ENCODE data around the gene PSTK.

Gene PSTK

DNA sequence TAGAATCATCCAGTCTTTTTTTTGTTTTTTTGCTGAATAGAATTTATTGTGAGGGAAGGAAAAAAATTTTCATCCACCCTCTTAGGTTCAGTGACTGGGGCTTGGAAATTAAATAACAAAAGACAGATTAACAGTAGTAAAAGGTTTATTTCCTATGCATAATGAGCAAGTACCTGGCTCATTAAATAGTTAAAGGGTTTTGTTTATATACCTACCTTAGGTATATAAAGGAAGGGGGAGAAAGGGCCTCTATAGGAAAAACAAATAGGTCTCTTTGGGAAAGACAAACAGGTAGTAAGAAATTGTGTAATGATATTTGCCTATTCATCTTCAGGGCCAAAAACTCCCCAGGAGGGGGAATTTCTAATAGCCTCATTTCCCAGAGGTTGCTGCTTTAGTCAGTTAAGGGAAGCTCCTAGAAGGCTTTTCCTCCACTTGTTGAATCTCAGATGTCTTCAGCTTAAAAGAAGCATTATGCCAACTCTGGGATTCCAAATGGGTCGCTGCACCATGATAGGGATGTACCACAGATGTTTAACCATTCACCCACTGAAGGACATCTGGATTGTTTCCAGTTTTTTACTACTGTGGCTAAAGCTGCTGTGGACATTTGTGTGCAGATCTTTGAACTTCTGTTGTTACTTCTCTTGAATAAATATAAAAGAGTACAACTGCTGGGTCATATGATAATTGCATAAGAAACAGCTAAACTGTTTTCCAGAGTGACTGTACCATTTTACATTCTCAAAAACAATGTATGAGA, 39.9 kb downstream of the PSTK start:
- Histone ChIP-seq H3K27me3 (ENCODE audit: insufficient read depth, insufficient read length) (no peaks in the 10 kb centered on the region), H3K4me1 (ENCODE audit: insufficient read depth, insufficient read length) (no peaks in the 10 kb centered on the region), H3K36me3 (ENCODE audit: insufficient read depth, insufficient read length, low read length) (no peaks in the 10 kb centered on the region), H3K9me3 (ENCODE audit: insufficient read depth, low read length) (peaks cover 3% of the 10 kb centered on the region; the same call in 1 of the 2 replicates), H3K4me3 (ENCODE audit: insufficient read length, low read depth) (no peak overlapping the region), H3K9ac (ENCODE audit: insufficient read length, low read depth) (no peak overlapping the region)
- TF ChIP-seq ZNF274 (IDR thresholded peaks at IDR 0.05; ENCODE audit: low read depth, low read length) (no peak), YY1 (IDR thresholded peaks at IDR 0.05; ENCODE audit: insufficient read depth, insufficient read length) (no peak), SUZ12 (IDR thresholded peaks at IDR 0.05; ENCODE audit: extremely low read depth, insufficient read depth, insufficient read length) (no peak)
- DNase-seq (ENCODE audit: low read depth, low spot score): no peak

DNA sequence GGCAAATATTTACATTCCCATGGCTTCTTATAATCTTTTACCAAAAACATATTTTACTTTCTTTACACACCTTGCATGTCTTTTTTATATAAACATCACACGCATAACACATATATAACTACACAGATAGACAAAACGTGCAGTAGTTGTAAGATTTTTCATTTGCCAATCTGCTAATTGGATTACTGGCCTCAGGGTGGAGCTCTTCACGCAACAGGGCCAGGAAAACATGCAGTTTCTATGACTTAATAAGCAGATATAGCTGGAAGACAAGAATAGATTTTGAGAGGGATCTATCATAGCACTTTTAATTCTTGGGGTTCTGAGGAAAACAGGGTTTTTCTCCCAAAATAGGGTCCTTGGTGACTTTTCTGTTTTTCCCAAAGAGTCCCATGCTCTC, 41.3 kb downstream of the PSTK start:
- Histone ChIP-seq H3K36me3 (ENCODE audit: insufficient read depth, insufficient read length, low read length) (no peaks in the 10 kb centered on the region), H3K4me3 (ENCODE audit: insufficient read length, low read depth) (no peak overlapping the region), H3K9ac (ENCODE audit: insufficient read length, low read depth) (no peak overlapping the region), H3K27me3 (ENCODE audit: insufficient read depth, insufficient read length) (no peaks in the 10 kb centered on the region), H3K4me1 (ENCODE audit: insufficient read depth, insufficient read length) (no peaks in the 10 kb centered on the region), H3K9me3 (ENCODE audit: insufficient read depth, low read length) (peaks cover 3% of the 10 kb centered on the region; the same call in 1 of the 2 replicates)
- no peak for TF ChIP-seq SUZ12 (IDR thresholded peaks at IDR 0.05; ENCODE audit: extremely low read depth, insufficient read depth, insufficient read length)
- no peak for TF ChIP-seq ZNF274 (IDR thresholded peaks at IDR 0.05; ENCODE audit: low read depth, low read length)
- TF ChIP-seq YY1 (IDR thresholded peaks at IDR 0.05; ENCODE audit: insufficient read depth, insufficient read length): no peak
- DNase-seq (ENCODE audit: low read depth, low spot score): no peak

DNA sequence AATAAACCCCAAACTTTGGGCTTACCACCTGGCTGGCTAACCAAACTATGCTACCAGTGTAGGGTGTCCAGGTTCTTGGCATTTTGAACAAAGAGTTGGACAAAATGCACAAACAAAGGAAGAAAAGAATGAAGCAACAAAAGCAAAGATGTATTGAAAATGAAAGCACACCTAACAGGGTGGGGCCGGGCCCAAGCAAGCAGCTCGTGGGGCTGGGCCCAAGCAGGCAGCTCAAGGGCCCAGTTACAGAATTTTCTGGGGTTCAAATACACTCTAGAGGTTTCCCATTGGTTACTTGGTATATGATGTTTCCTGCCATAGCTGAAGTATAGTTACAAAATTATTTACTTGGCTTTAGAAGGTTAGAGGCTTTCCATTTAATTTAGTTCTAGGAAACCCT, 44.3 kb downstream of the PSTK start:
- Histone ChIP-seq H3K4me3 (ENCODE audit: insufficient read length, low read depth) (no peak overlapping the region), H3K4me1 (ENCODE audit: insufficient read depth, insufficient read length) (no peaks in the 10 kb centered on the region), H3K9me3 (ENCODE audit: insufficient read depth, low read length) (no peaks in the 10 kb centered on the region), H3K9ac (ENCODE audit: insufficient read length, low read depth) (no peak overlapping the region), H3K36me3 (ENCODE audit: insufficient read depth, insufficient read length, low read length) (no peaks in the 10 kb centered on the region), H3K27me3 (ENCODE audit: insufficient read depth, insufficient read length) (no peaks in the 10 kb centered on the region)
- DNase-seq (ENCODE audit: low read depth, low spot score): no peak
- TF ChIP-seq YY1 (IDR thresholded peaks at IDR 0.05; ENCODE audit: insufficient read depth, insufficient read length) (no peak), ZNF274 (IDR thresholded peaks at IDR 0.05; ENCODE audit: low read depth, low read length) (no peak), SUZ12 (IDR thresholded peaks at IDR 0.05; ENCODE audit: extremely low read depth, insufficient read depth, insufficient read length) (no peak)

DNA sequence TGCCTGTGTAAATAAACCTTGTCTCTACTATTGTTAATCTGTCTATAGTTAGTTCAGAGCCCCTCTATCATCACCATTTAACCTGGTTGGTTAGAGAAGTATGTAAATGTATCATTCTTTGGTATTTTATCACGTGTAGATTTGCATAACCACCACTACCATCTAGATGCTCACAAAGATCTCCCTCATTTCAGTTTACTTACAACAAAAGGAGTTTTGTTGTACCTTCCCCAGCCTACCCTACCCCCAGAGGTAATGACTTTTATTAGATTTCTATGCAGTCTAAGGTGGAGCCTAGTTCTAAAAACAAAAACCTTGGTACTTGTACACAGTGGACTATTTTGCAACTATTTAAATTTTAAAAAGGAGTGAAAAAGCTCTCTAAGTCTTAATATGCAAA, 46.1 kb downstream of the PSTK start:
- Histone ChIP-seq H3K27me3 (ENCODE audit: insufficient read depth, insufficient read length) (no peaks in the 10 kb centered on the region), H3K9ac (ENCODE audit: insufficient read length, low read depth) (no peak overlapping the region), H3K36me3 (ENCODE audit: insufficient read depth, insufficient read length, low read length) (no peaks in the 10 kb centered on the region), H3K9me3 (ENCODE audit: insufficient read depth, low read length) (no peaks in the 10 kb centered on the region), H3K4me3 (ENCODE audit: insufficient read length, low read depth) (no peak overlapping the region), H3K4me1 (ENCODE audit: insufficient read depth, insufficient read length) (no peaks in the 10 kb centered on the region)
- TF ChIP-seq SUZ12 (IDR thresholded peaks at IDR 0.05; ENCODE audit: extremely low read depth, insufficient read depth, insufficient read length): no peak
- TF ChIP-seq YY1 (IDR thresholded peaks at IDR 0.05; ENCODE audit: insufficient read depth, insufficient read length): no peak
- TF ChIP-seq ZNF274 (IDR thresholded peaks at IDR 0.05; ENCODE audit: low read depth, low read length): no peak
- no peak for DNase-seq (ENCODE audit: low read depth, low spot score)

DNA sequence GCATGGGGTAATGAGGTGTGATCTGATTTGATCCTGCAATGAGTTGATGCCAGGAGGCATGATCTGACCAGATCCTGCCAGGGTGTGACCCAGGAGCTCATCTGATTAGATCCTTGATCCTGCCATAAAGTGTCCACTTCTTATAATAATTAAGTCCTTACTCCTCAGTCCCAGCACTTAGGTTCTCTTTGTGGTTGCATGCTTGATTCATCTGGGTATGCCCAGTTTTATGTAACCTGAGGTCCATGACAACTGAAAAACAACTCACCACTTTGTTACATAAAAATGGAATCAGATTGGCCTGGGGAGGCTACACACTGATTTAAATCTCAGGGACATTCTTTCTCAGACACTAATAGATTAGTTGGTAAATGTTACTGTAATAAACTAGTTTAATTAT, 47.7 kb downstream of the PSTK start:
- Histone ChIP-seq H3K36me3 (ENCODE audit: insufficient read depth, insufficient read length, low read length) (no peaks in the 10 kb centered on the region), H3K27me3 (ENCODE audit: insufficient read depth, insufficient read length) (no peaks in the 10 kb centered on the region), H3K4me3 (ENCODE audit: insufficient read length, low read depth) (no peak overlapping the region), H3K9me3 (ENCODE audit: insufficient read depth, low read length) (no peaks in the 10 kb centered on the region), H3K9ac (ENCODE audit: insufficient read length, low read depth) (no peak overlapping the region), H3K4me1 (ENCODE audit: insufficient read depth, insufficient read length) (no peaks in the 10 kb centered on the region)
- no peak for DNase-seq (ENCODE audit: low read depth, low spot score)
- no peak for TF ChIP-seq YY1 (IDR thresholded peaks at IDR 0.05; ENCODE audit: insufficient read depth, insufficient read length)
- TF ChIP-seq ZNF274 (IDR thresholded peaks at IDR 0.05; ENCODE audit: low read depth, low read length): no peak
- TF ChIP-seq SUZ12 (IDR thresholded peaks at IDR 0.05; ENCODE audit: extremely low read depth, insufficient read depth, insufficient read length): no peak

DNA sequence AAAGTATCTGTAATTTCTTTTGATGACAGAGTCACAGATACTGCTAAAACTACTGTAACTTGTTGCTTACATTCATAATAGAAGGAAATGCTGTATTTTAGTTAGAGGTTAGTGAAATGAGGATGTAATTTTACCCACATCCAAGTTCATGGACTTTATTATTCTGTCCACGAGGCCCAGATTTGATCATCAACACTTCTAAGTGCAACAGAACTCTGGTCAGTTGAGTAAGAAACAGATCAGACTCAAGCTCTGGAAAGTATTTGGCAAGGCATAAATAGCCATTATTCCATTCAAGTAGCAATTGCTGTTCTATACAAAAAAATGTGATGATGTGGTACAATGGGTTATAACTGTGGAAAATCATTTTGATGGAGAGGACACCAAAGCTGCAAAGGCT, 50.9 kb downstream of the PSTK start:
- H3K9me3 ChIP-seq (ENCODE audit: insufficient read depth, low read length): no peaks in the 10 kb centered on the region
- TF ChIP-seq ZNF274 (IDR thresholded peaks at IDR 0.05; ENCODE audit: low read depth, low read length) (no peak), SUZ12 (IDR thresholded peaks at IDR 0.05; ENCODE audit: extremely low read depth, insufficient read depth, insufficient read length) (no peak), YY1 (IDR thresholded peaks at IDR 0.05; ENCODE audit: insufficient read depth, insufficient read length) (no peak)
- H3K4me3 ChIP-seq (ENCODE audit: insufficient read length, low read depth): no peak overlapping the region
- no peaks in the 10 kb centered on the region for H3K36me3 ChIP-seq (ENCODE audit: insufficient read depth, insufficient read length, low read length)
- H3K27me3 ChIP-seq (ENCODE audit: insufficient read depth, insufficient read length): no peaks in the 10 kb centered on the region
- H3K4me1 ChIP-seq (ENCODE audit: insufficient read depth, insufficient read length): no peaks in the 10 kb centered on the region
- H3K9ac ChIP-seq (ENCODE audit: insufficient read length, low read depth): no peak overlapping the region
- DNase-seq (ENCODE audit: low read depth, low spot score): no peak

DNA sequence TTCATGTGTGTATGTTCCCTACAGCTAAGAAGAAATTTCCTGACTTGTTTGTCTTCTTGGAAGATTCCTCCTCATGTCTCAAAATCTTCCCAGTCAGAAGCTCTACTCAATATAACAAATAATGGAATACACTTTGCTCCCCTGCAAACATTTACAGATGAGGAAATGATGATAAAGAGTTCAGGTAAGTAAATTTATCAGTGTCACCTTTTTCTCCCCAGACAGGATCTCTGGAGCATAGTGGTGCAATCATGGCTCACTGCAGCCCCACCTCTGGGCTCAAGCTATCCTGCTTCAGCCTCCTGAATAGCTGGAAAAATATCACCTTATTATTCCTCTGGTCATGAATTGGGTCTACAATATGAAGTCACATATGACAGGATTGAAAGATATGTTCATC, 54.1 kb downstream of the PSTK start:
- no peaks in the 10 kb centered on the region for H3K36me3 ChIP-seq (ENCODE audit: insufficient read depth, insufficient read length, low read length)
- TF ChIP-seq SUZ12 (IDR thresholded peaks at IDR 0.05; ENCODE audit: extremely low read depth, insufficient read depth, insufficient read length) (no peak), ZNF274 (IDR thresholded peaks at IDR 0.05; ENCODE audit: low read depth, low read length) (no peak), YY1 (IDR thresholded peaks at IDR 0.05; ENCODE audit: insufficient read depth, insufficient read length) (no peak)
- no peaks in the 10 kb centered on the region for H3K27me3 ChIP-seq (ENCODE audit: insufficient read depth, insufficient read length)
- no peaks in the 10 kb centered on the region for H3K4me1 ChIP-seq (ENCODE audit: insufficient read depth, insufficient read length)
- no peak overlapping the region for H3K9ac ChIP-seq (ENCODE audit: insufficient read length, low read depth)
- H3K4me3 ChIP-seq (ENCODE audit: insufficient read length, low read depth): no peak overlapping the region
- H3K9me3 ChIP-seq (ENCODE audit: insufficient read depth, low read length): no peaks in the 10 kb centered on the region
- no peak for DNase-seq (ENCODE audit: low read depth, low spot score)
